Fibroblast of lung (primary cell): ENCODE data around the gene TSPYL6. TPM values are rescaled to one million over a fixed set of nuclear protein-coding genes. Genes with fewer than 3 reads are reported as not detected.
A peak's percentile ranks its signal among the peaks of the same experiment; 100 is the strongest.

Experiments
- DNase-seq, 2 donors: peaks; one replicate each; pipeline versions ENCODE4 v3.0.0 to v3.0.0-alpha.2; 2010; ENCODE audit warnings: low read depth in 2 of 2
- H2AFZ ChIP-seq: 2 replicates; pipeline ENCODE4 v1.5.1; 2012; ENCODE audit warnings: low read length, control low read depth, inconsistent platforms
- H3K27ac ChIP-seq: 2 replicates; pipeline ENCODE4 v1.5.1; 2011; ENCODE audit warnings: low read length, control low read depth; ENCODE audit not compliant: insufficient read depth
- H3K27me3 ChIP-seq: 2 replicates; pipeline ENCODE4 v1.5.1; 2011; ENCODE audit warnings: mild to moderate bottlenecking, low read length; ENCODE audit not compliant: control insufficient read depth, insufficient read depth
- H3K36me3 ChIP-seq: 2 replicates; pipeline ENCODE4 v1.5.1; 2011; ENCODE audit warnings: low read length; ENCODE audit not compliant: control insufficient read depth, insufficient read depth
- H3K4me1 ChIP-seq: 2 replicates; pipeline ENCODE4 v1.5.1; 2011; ENCODE audit warnings: low read length; ENCODE audit not compliant: control insufficient read depth, insufficient read depth; ENCODE audit errors: extremely low read depth
- H3K4me2 ChIP-seq: 2 replicates; pipeline ENCODE4 v1.5.1; 2011; ENCODE audit warnings: low read length, control low read depth; ENCODE audit not compliant: insufficient read depth; ENCODE audit errors: extremely low read depth
- H3K4me3 ChIP-seq, 4 experiments: fragments of 200-600 bp in 1 of 4; sonication (generic) in 1 of 4; replicated peaks in 1 of 4; 2 replicates each; pipeline ENCODE4 v1.5.1; 2011 to 2016; ENCODE audit warnings: low read length in 4 of 4, low read depth in 3 of 4, mild to moderate bottlenecking in 3 of 4, control low read depth in 2 of 4, inconsistent platforms in 1 of 4, mixed read lengths in 1 of 4; ENCODE audit not compliant: insufficient read depth in 1 of 4; ENCODE audit errors: control extremely low read depth in 1 of 4
- H3K79me2 ChIP-seq: 2 replicates; pipeline ENCODE4 v1.5.1; 2012; ENCODE audit warnings: mild to moderate bottlenecking, low read length, inconsistent platforms; ENCODE audit not compliant: control insufficient read depth, insufficient read depth
- H3K9ac ChIP-seq: 2 replicates; pipeline ENCODE4 v1.5.1; 2011; ENCODE audit warnings: mild to moderate bottlenecking, low read length, control low read depth; ENCODE audit not compliant: insufficient read depth
- H3K9me3 ChIP-seq: 2 replicates; pipeline ENCODE4 v1.5.1; 2012; ENCODE audit warnings: low read depth, low read length; ENCODE audit not compliant: control insufficient read depth, insufficient read depth
- H4K20me1 ChIP-seq: 2 replicates; pipeline ENCODE4 v1.5.1; 2011; ENCODE audit warnings: low read length; ENCODE audit not compliant: control insufficient read depth, insufficient read depth; ENCODE audit errors: extremely low read depth
- CTCF ChIP-seq, 2 donors: IDR thresholded peaks in 1 of 2; conservative IDR thresholded peaks in 1 of 2; 1 replicate in 1 of 2; 2 replicates in 1 of 2; pipeline ENCODE4 v1.5.1; 2011 to 2012; ENCODE audit warnings: low read length in 2 of 2, control low read depth in 1 of 2, inconsistent platforms in 1 of 2, low read depth in 1 of 2, mild to moderate bottlenecking in 1 of 2
- EZH2 ChIP-seq: IDR thresholded peaks from 2 replicates; pipeline ENCODE4 v1.5.1; 2012; ENCODE audit warnings: low read length, control low read depth, mild to moderate bottlenecking; ENCODE audit errors: missing control alignments
- polyA plus RNA-seq, 2 donors: library from polyadenylated mRNA; depleted of rRNA in 1 of 2; stranded (reverse) in 1 of 2; unstranded in 1 of 2; fragments of >200 nt; gene quantifications; 2 replicates each; pipeline ENCODE4 v1.2.1, GENCODE V29; 2011 to 2012; ENCODE audit warnings: missing spikeins in 1 of 2
- total RNA-seq: library from RNA; depleted of rRNA; stranded (reverse); fragments of >200 nt; gene quantifications from 2 replicates; pipeline ENCODE4 v1.2.1, GENCODE V29; 2014

Gene TSPYL6
- total and polyA plus RNA-seq, 2 donors (not counting 1 experiment from before 2014, with no cell fraction given), result not detected

GRCh38 chr2:54284826-54285225 is 28.8 kb upstream of the TSPYL6 start:
- Histone ChIP-seq H3K79me2 (no peaks in the 10 kb centered on the region), H3K4me1 (no peaks in the 10 kb centered on the region), H3K9ac (no peak overlapping the region), H3K4me2 (no peak overlapping the region), H3K36me3 (no peaks in the 10 kb centered on the region), H3K9me3 (no peaks in the 10 kb centered on the region), H3K27ac (no peak overlapping the region), H4K20me1 (no peaks in the 10 kb centered on the region), H3K27me3 (no peaks in the 10 kb centered on the region), H3K4me3 (no peak overlapping the region), H2AFZ (no peak overlapping the region)
- no peak for DNase-seq
- TF ChIP-seq EZH2 (no peak), CTCF (conservative IDR thresholded peaks at IDR 0.05 in 1 of 2, IDR thresholded peaks at IDR 0.05 in 1 of 2; ENCODE audit: low read depth in 1 of 2, low read length in 2 of 2) (no peak)

- Histone ChIP-seq H3K27ac (no peak overlapping the region), H3K9me3 (no peaks in the 10 kb centered on the region), H3K27me3 (no peaks in the 10 kb centered on the region), H3K4me3 (no peak overlapping the region), H3K4me2 (no peak overlapping the region), H4K20me1 (no peaks in the 10 kb centered on the region), H3K9ac (no peak overlapping the region), H2AFZ (no peak overlapping the region), H3K36me3 (no peaks in the 10 kb centered on the region), H3K79me2 (no peaks in the 10 kb centered on the region), H3K4me1 (no peaks in the 10 kb centered on the region)
- DNase-seq, result no peak
- TF ChIP-seq EZH2, result no peak
- TF ChIP-seq CTCF (conservative IDR thresholded peaks at IDR 0.05 in 1 of 2, IDR thresholded peaks at IDR 0.05 in 1 of 2; ENCODE audit: low read depth in 1 of 2, low read length in 2 of 2), result peak in 1 of 2 donors; percentile 27
These were observed 23.4 kb upstream of the TSPYL6 start for GRCh38 chr2:54279385-54279784.

GRCh38 chr2:54275541-54275940 is 19.5 kb upstream of the TSPYL6 start:
- TF ChIP-seq CTCF (conservative IDR thresholded peaks at IDR 0.05 in 1 of 2, IDR thresholded peaks at IDR 0.05 in 1 of 2; ENCODE audit: low read depth in 1 of 2, low read length in 2 of 2) (no peak), EZH2 (no peak)
- Histone ChIP-seq H3K27ac (no peak overlapping the region), H4K20me1 (no peaks in the 10 kb centered on the region), H3K9me3 (no peaks in the 10 kb centered on the region), H3K36me3 (no peaks in the 10 kb centered on the region), H3K27me3 (no peaks in the 10 kb centered on the region), H3K4me2 (no peak overlapping the region), H3K4me1 (no peaks in the 10 kb centered on the region), H3K9ac (no peak overlapping the region), H3K4me3 (no peak overlapping the region), H3K79me2 (no peaks in the 10 kb centered on the region), H2AFZ (no peak overlapping the region)
- DNase-seq, result no peak
